HG03139 (cell line): ENCODE measurements around the gene CHST14.

Experiments used
- ATAC-seq: cut with Tn5 transposase; IDR thresholded peaks from one replicate; pipeline ENCODE4 v1.9.1; 2021; ENCODE audit not compliant: unreplicated experiment

Gene CHST14

GRCh38 chr15:40461958-40462357 lies 8.8 kb upstream of the CHST14 start:
- no peak for ATAC-seq

DNA sequence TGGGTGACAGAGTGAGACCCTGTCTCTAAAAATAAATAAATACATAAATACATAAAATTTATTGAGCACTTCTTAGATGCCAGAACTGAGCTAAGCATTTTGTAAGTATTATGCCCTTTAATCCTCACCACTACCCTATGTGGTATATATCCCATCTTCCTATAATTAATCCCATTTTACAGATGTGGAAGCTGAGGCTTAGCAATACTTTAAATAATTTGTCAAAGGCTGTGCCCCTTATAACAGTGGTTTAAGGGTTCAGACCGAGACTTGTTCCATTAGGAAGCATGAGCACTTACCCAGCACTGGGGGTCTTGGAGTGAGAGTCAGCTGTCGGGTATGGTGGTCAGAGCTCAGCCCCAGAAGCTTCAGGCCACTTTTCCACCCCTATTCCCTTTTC lies 7.5 kb upstream of the CHST14 start:
- ATAC-seq, result no peak

DNA sequence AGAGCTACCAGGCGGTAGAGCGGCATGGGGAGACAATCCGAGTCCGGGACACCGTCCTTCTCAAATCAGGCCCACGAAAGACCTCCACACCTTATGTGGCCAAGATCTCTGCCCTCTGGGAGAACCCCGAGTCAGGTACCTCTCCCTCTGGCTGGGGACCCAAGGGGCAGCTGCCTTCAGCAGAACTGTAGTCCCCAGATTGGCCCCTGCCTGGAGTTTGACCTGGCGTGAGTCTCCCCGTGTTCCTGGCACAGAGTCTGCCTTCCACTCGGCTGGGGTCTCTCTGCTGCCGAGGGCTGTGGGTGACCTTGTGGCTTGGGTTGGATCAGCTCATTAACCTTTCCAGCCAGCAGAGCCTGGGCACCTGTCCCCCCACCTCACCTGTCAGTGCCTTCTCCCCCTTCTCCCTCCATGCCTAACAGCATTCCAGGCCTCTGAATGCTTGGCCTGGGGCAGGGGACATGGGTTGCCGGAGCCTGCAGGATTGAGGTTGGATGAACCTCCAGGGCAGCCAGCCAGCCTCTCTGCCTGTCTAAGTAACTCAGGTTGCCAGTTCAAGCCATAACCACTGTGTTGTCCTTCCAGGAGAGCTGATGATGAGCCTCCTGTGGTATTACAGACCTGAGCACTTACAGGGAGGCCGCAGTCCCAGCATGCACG lies 6.8 kb upstream of the CHST14 start:
- ATAC-seq, result no peak

DNA sequence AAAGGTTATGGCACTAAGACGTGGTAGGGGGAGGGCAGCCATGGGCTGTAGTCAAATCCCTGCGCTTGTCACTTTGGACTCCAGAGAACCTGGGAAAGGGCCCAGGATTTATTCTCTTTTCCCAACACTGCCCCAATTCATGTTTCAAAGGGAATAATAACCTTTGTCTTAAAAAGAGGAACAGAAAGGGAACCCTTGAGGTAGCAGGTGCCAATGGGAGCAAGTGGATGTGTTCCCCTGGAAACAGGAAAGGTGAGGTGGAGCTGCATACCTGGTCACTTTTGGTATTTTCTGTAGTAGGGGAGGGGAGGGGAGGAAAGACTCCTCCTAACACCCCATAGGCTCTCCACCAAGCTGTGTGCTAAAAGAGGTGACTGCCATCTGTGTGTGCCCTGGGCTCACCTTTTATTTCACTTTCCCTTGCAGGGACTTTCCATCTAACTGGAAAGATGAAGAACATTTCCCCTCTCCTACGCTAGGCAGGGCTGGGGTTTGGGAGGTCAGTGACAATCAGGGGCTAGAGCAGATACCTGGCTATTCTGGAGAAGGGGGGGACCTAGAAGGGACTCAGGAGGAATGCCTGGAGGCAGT lies 6.1 kb upstream of the CHST14 start:
- ATAC-seq, result no peak

- ATAC-seq, result no peak
Observed at GRCh38 chr15:40465939-40466338, 4.8 kb upstream of the CHST14 start.

DNA sequence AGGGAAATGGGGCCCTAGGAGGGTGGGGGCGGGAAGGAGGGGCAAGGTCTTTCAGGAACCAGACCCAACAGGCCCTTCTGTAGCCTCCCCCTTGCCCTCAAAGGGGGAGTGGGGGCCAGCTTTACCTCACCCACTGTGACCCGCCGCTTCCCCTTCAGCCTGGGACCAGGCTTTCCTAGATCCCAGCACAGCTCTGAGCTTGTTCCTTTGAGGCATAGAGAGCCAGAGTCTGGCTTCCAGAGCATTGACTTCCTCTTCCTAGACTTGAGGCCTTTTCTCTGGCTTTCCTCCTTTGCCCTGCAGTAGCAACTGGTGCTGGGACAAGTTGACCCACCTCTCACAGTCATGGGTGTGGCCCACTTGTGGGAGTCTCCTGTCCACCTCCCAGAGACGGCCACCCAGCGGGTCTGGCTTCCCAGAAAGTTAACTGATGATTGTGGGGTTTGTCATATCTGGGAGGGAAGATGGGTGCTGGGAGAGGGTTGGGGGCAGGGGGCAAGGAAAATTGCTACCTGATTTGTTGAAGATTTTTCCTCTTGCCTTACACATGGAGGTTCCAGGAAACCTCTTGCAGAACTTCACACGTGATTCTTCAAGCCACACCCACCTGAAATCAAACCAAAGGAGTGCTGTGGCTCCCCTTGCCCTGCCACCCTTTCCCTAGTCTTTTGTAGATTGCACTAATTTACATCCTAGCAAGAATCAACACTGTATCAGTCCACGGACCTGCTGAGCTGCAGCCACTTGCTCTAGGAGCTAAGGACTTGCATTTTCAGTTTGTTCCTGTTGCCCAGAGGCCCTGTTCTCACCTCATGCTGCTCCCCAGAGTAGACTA lies 4.1 kb upstream of the CHST14 start:
- ATAC-seq, result no peak

- ATAC-seq, result no peak
Observed at GRCh38 chr15:40467261-40467615, 3.5 kb upstream of the CHST14 start.

DNA sequence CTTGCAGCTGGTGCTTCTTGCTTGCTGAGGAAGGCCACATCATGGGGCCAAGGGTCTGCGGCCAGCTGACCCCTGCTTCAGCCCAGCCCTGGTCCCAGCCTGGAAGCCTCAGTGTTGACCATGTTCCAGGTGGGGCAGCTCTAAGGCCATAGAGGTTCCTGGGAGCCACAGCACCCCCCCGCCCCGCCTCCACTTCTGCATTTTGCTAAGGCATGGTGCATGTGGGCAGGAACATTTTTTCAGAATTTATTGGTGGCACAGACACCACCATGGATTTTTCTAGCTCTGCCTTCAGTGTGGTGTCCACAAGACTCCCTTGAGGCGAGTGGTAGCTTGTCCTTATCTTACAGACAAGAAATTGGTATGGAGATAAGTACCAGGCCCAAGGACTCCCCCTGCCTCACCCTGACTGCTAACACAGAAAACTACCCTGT lies 1.9 kb upstream of the CHST14 start:
- ATAC-seq, result no peak

DNA sequence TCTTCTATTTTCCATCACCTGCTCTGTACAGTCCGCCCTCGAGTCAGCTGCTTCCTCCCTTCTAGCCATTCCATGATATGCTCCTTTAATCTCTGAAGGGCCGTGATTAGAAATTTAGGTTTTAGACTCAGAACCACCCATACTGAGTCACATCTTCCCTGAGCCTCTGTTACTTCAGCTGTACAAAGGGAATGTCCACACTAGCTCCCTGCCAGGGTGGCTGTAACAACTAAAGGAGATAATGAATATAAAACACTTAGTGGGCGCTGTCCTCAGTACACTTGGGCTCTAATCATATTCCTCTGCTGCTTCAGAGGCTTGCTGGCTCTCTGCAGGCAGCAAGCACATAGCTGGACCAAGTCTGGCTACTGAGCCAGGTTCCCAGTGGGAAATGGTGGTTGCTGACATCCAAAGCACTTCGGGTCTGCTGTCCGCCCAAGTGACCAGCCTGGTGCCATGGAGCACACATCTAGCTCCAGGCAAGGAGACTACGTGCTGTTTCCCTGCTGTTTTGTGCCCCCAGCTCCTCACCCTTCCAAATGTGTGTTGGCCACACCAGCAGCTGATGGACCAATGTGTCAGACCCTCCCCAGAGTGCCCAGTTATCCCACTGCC lies 901 bp upstream of the CHST14 start:
- no peak for ATAC-seq

DNA sequence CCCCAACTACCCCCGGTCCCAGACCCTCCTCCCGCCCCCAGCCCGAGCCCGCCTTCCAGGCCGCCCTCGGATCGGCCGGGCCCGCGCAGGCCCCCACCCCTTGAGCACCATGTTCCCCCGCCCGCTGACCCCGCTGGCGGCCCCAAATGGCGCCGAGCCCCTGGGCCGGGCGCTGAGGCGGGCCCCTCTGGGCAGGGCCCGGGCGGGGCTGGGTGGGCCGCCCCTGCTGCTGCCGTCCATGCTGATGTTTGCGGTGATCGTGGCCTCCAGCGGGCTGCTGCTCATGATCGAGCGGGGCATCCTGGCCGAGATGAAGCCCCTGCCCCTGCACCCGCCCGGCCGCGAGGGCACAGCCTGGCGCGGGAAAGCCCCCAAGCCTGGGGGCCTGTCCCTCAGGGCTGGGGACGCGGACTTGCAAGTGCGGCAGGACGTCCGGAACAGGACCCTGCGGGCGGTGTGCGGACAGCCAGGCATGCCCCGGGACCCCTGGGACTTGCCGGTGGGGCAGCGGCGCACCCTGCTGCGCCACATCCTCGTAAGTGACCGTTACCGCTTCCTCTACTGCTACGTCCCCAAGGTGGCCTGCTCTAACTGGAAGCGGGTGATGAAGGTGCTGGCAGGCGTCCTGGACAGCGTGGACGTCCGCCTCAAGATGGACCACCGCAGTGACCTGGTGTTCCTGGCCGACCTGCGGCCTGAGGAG lies 472 bp downstream of the CHST14 start:
- ATAC-seq, result peak; percentile 29

DNA sequence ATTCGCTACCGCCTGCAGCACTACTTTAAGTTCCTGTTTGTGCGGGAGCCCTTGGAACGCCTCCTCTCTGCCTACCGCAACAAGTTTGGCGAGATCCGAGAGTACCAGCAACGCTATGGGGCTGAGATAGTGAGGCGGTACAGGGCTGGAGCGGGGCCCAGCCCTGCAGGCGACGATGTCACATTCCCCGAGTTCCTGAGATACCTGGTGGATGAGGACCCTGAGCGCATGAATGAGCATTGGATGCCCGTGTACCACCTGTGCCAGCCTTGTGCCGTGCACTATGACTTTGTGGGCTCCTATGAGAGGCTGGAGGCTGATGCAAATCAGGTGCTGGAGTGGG lies 995 bp downstream of the CHST14 start:
- no peak for ATAC-seq

GRCh38 chr15:40472171-40472727 lies 1.5 kb downstream of the CHST14 start:
- ATAC-seq, result no peak

GRCh38 chr15:40474581-40474980 lies 3.8 kb downstream of the CHST14 start:
- ATAC-seq, result no peak

DNA sequence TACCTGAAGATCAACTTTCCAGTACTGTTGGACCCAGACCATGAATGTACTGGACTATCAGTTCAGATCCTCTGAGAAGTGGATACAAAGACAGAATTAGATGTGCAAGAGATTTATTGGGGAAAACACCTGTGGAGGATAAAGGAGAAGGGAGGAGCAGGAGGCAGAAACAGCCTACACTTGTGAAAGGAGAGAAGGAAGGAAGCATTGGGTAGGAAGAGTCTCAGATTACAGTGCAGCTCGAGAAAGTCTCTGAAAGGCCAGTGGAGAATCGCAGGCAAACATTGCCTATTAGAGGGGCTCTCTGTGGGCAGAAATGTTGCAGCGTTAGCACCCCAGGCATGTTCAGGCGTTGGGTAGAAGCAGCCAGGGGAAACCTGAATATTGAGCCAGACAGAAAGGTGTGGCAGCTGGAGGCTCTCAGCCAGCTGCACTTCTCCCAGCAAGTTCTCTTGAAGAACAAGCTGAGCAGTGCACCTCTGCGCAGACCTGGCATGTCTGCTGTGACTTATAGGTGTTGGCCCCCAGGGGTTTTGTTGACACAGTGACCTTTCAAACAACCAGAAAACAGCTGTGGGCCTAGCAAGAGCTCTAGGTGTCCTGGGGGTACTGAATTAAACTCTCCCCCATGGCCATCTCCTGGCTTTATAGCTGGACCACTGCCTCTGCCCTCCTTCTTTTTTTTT lies 7.0 kb downstream of the CHST14 start:
- ATAC-seq, result no peak

DNA sequence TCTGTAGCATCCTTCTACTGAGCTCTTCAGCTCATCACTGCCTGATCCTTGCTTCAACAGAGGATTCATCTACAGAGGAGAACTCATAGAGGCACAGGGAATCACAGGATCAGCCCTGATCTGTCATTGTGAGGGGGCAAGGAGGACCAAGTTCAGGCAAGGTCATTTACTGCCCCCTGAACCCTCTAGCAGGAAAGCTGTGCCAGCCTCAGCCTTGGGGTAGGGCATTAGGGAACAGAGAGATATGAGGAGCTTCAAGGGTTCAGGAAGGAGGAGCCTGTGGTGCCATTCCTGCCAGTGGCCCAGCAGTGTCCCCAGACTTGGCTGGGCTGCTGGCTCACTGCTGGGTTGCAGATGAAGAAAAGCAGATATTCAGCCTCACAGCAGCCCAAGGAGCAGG lies 8.2 kb downstream of the CHST14 start:
- no peak for ATAC-seq

- no peak for ATAC-seq
Observed at GRCh38 chr15:40481341-40482074, 10.7 kb downstream of the CHST14 start.

DNA sequence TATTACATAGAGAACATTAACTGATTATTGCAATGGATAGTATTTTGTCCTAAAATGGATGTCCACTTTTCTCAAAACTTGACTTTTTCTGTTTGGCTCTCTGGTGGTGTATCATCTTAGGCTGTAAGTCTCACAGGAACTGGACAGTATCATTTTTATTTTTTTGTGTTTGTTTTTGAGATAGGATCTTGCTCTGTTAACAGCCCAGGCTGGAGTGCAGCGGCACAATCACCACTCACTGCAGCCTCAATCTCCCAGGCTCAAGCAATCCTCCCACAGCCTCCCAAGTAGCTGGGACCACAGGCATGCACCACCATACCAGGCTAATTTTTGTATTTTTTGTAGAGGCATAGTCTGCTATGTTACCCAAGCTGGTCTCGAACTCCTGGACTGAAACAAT lies 13.1 kb downstream of the CHST14 start:
- no peak for ATAC-seq

- no peak for ATAC-seq
Observed at GRCh38 chr15:40486066-40486770, 15.4 kb downstream of the CHST14 start.
